ENCODE results near the gene KRTAP5-4.
"Not testable (repeated sequence)": the region's sequence is repeated elsewhere in the genome, so short reads cannot be mapped to it uniquely, and the experiment has no call there.

Gene KRTAP5-4, protein sequence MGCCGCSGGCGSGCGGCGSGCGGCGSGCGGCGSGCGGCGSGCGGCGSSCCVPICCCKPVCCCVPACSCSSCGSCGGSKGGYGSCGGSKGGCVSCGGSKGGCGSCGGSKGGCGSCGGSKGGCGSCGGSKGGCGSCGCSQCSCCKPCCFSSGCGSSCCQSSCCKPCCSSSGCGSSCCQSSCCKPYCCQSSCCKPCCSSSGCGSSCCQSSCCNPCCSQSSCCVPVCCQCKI

GRCh38 chr11:1622086-1622485, at the start of gene KRTAP5-4:
Gene KRTAP5-4, minus strand, starts transcription at chr11:1622138. Its CDS starts 45 bp downstream, at chr11:1622093.
- DNase-seq, result no peak
- in situ Hi-C loops (cut with HindIII; ENCODE audit: low pct_ligation_motif_present, low pct_unique_long_range_greater_than_20kb, low sequenced_read_pairs), result no loop called here

DNA sequence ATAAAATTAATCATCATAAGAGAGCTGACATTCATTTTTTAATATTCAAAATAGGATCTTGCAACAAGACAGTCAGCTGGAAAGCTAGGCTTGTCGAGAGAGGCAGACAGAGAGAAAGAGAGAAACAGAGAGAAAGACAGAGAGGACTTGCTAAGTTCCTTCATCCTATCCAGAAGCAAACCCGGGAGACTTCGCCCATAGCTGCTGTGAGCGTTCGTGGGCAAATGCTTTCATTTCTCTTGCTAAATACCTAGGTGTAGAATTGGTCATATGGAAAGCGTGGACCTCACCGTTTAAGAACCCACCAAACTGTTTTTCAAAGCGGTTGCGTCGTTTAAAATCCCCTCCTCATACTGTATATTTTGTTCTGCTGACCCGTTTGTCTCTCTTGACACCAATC, 49.7 kb upstream of the KRTAP5-4 start:
- DNase-seq, result no peak
- in situ Hi-C loops (cut with HindIII; ENCODE audit: low pct_ligation_motif_present, low pct_unique_long_range_greater_than_20kb, low sequenced_read_pairs), result no loop called here

DNA sequence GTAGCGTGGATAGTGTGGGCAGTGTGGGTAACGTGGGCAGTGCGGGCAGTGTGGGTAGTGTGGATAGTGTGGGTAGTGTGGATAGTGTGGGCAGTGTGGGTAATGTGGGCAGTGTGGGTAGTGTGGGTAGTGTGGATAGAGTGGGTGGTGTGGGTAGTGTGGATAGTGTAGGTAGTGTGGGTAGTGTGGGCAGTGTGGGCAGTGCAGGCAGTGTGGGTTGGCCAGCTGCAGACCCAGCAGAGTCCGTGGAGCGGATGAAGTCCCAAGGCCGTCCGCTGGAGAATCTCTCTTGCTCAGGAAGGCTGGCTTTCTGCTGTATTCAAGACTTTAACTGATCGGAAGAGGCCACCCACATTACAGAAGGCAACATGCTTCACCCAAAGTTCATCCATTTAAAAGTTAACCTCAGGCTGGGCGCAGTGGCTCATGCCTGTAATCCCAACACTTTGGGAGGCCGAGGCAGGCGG, 49.0 kb upstream of the KRTAP5-4 start:
- in situ Hi-C loops (cut with HindIII; ENCODE audit: low pct_ligation_motif_present, low pct_unique_long_range_greater_than_20kb, low sequenced_read_pairs), result no loop called here

DNA sequence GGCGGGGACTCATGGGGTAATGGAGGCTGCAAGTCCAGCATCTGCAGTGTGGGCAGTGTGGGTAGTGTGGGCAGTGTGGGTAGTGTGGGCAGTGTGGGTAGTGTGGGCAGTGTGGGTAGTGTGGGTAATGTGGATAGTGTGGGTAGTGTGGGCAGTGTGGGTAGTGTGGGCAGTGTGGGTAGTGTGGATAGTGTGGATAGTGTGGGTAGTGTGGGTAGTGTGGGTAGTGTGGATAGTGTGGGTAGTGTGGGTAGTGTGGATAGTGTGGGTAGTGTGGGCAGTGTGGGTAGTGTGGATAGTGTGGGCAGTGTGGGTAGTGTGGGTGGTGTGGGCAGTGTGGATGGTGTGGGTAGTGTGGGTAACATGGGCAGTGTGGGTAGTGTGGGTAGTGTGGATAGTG, 48.5 kb upstream of the KRTAP5-4 start:
- in situ Hi-C loops (cut with HindIII; ENCODE audit: low pct_ligation_motif_present, low pct_unique_long_range_greater_than_20kb, low sequenced_read_pairs); DNase-seq: not testable (repeated sequence)

More for the DNA sequence above, 49.0 kb upstream of the KRTAP5-4 start:
- no peak for DNase-seq

- in situ Hi-C loops (cut with HindIII; ENCODE audit: low pct_ligation_motif_present, low pct_unique_long_range_greater_than_20kb, low sequenced_read_pairs), result no loop called here
- no peak for DNase-seq
Measured at GRCh38 chr11:1669546-1670218, 47.7 kb upstream of the KRTAP5-4 start.

DNA sequence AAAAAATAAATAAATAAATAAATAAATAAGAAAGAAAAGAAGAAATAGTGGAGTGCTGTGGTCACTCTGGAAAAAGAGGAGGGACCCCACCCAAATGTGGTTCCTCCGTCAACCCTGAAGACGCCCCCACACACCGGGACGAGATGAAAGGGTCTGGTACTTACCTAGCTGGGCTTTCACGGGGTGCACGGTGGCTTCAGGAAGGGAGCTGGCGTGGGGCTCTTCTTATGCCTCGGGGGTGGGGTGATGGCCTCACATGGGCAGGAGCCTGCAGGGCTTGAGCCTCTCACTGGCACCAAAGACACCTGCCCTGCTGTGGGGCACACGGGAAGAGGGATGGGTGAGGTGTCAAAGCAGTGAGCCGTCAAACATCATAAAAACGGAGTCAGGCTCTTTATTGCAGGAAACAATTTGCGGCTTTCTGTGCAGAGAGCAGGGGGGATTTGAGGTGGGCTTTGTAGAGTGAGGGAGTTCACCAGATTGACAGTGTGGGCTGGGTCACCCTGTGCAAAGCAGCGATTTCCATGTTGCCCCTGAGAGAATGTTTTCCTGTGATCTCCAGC, 47.1 kb upstream of the KRTAP5-4 start:
- no peak for DNase-seq
- in situ Hi-C loops (cut with HindIII; ENCODE audit: low pct_ligation_motif_present, low pct_unique_long_range_greater_than_20kb, low sequenced_read_pairs), result no loop called here

DNA sequence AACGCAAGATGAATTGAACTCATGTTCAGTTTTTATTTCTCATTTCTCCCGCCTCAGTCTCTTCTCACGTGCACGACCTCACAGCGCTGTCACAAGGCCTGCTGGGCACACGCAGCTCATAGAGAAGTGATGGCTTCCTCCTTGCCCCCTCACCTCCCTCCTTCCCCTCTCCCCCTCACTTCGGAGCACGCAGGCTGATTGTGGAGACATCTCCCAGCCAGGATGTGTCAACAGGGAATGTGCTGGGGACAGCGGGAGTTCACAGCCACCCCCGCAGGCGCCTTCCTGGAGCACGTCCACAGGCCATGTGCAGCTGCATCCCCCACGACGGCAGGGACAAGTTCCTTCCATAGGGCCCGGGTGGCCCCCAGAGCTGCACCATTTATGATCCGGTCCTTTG, 46.0 kb upstream of the KRTAP5-4 start:
- in situ Hi-C loops (cut with HindIII; ENCODE audit: low pct_ligation_motif_present, low pct_unique_long_range_greater_than_20kb, low sequenced_read_pairs), result no loop called here
- DNase-seq, result no peak

DNA sequence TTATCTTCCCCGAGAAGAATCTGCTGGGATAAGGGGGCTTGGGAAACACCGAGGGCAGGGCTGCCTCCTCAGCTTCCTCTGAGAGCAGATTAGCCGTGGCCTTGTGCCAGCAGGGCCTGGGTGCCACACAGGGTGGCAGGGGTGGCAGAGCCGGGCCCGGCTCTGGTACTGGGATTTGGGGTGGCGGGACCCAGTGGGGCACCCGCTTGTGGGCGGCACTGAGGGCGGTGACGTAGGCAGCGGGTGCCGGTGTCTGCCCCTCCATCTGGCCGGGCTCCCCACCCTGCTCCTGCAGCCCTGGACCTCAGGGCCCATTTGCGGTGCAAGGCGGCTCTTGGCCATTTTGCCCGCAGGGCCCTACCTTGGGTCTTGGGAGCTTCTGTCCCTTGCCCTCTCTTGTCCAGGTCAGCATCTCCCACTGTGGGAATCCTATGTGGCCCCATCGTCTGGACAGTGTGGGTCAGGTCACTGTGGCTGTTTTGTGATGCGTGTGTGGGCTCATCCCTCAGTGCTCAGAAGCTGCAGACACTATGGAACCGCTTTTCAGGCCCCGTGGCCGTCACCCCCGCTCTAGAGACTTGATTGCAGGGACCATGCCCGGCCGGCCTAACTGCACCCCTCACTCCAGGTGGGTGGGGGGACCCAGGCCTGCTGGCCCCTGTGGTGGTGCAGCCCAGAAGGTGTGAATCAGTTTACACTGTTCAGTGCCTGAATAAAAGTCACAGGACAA, 45.3 kb upstream of the KRTAP5-4 start:
- in situ Hi-C loops (cut with HindIII; ENCODE audit: low pct_ligation_motif_present, low pct_unique_long_range_greater_than_20kb, low sequenced_read_pairs), result no loop called here
- no peak for DNase-seq

DNA sequence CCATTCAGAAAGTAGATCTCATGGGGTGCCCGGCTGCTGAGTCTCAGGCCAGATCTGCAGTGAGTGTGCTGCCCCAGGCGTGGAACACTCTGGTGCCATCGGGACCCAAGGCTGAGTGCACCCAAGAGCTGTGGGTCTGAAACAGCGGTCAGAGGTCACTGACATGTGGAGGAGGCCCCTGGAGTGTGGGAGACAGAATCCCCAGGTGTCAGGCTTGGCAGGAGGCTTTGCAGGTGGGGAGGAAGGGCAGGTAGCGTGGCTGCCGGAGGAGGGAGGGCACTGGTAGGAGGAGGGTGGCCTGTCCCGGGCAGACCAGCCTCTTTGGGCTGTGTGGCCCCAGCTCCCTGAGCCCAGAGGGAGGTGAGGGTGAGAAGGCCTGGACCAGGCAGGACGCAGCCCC, 43.4 kb upstream of the KRTAP5-4 start:
- in situ Hi-C loops (cut with HindIII; ENCODE audit: low pct_ligation_motif_present, low pct_unique_long_range_greater_than_20kb, low sequenced_read_pairs), result no loop called here
- DNase-seq, result no peak

DNA sequence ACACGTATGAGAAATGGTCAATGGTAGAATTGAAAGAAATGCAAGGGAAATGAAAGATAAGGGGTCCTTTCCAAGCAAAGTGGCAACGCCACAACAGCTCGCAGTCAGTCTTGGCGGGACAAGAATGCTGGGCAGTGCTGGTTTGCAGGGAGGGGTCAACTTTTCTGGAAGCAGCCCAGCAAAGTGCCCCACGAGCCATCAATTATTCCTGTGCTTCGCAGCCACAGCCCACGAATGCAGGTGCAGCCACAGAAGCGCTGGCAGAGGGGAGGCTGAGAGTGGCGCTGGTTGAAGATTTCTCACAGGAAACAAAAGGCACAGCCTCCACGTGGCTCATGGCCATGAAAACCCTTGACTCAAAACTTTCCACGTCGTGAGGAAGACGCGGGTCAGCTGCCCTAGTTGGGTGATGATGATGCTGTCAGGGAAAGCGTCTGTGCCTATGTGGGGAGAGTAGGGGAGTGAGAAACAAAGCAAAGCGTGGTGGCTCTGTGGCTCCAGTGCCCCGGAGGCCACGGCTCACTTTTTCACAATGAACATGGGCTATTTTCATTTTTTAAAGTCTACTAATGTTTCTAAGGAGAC, 40.9 kb upstream of the KRTAP5-4 start:
- DNase-seq; in situ Hi-C loops (cut with HindIII; ENCODE audit: low pct_ligation_motif_present, low pct_unique_long_range_greater_than_20kb, low sequenced_read_pairs): not testable (repeated sequence)

GRCh38 chr11:1661454-1662269, 39.7 kb upstream of the KRTAP5-4 start:
- in situ Hi-C loops (cut with HindIII; ENCODE audit: low pct_ligation_motif_present, low pct_unique_long_range_greater_than_20kb, low sequenced_read_pairs), result not testable (repeated sequence)

DNA sequence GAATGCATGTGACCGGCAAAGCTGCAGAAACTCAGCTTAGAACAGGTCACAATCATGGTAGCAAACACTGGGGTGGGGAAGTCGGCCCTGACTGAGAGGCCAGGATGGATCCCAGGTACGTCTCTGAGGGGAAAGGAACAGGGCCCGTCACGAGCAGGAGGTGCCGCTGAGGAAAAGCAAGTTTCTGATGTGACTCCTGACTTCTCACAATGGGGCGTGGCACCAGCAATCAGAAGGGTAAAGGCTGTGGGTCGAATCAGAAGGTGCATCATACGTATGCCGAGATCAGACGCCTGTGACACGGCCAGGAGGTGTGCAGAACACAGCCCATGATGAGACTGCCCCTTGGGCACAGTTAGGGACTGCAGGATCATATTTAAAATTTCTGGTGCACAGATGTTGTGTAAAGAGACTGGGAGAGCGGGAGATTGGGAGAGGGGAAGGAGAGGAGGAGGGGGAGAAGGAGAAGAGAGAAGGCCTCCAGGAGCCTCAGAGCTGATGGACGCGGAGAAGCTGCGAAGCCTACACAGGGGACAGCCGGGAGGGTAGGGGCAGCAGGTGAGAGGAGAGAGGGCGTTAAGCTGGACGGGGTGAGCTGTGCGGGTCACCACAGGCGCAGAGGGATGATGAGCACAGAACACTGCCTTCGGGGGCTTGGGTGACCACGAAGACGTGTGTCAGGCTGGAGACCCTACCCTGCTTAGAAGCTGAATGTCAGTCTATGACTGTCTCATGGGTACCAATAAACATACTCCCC, 38.4 kb upstream of the KRTAP5-4 start:
- DNase-seq, result no peak

More at GRCh38 chr11:1661454-1662269, 39.7 kb upstream of the KRTAP5-4 start:
- DNase-seq, result not testable (repeated sequence)

DNA sequence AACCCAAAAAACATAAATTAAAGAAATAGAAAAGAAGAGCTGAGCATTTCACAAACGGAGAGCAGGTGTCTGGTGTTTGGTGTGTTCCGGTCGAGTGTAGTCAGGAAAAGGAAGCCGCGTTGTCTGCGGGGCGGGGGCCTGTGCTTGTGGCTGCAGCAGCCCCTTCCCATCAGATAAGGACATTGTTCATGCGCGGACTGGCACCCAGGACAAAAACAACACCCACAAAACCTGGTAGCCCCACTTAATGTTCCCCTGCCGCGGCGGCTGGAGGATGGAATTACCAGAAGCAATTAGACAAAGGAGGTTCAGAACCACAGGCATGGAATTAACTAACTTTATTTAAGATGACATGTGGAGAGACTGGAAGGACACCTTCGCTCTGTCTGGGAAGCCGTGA, 37.6 kb upstream of the KRTAP5-4 start:
- in situ Hi-C loops (cut with HindIII; ENCODE audit: low pct_ligation_motif_present, low pct_unique_long_range_greater_than_20kb, low sequenced_read_pairs), result no loop called here
- DNase-seq, result no peak

More for the DNA sequence above, 38.4 kb upstream of the KRTAP5-4 start:
- in situ Hi-C loops (cut with HindIII; ENCODE audit: low pct_ligation_motif_present, low pct_unique_long_range_greater_than_20kb, low sequenced_read_pairs), result no loop called here

DNA sequence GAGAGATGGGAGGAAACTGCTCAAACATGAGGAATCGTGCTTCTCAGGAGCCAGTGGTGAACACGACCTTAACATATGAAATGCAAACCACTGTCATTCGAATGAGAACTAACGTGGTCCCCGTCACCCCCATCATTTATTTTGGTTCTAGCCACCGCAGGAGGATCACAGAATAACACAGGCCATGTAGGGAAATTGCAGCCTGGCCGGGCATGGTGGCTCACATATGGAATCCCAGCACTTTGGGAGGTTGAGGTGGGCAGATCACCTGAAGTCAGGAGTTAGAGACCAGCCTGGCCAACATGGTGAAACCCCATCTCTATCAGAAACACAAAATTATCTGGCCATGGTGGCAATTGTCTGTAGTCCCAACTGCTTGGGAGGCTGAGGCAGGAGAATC, 34.7 kb upstream of the KRTAP5-4 start:
- no peak for DNase-seq

DNA sequence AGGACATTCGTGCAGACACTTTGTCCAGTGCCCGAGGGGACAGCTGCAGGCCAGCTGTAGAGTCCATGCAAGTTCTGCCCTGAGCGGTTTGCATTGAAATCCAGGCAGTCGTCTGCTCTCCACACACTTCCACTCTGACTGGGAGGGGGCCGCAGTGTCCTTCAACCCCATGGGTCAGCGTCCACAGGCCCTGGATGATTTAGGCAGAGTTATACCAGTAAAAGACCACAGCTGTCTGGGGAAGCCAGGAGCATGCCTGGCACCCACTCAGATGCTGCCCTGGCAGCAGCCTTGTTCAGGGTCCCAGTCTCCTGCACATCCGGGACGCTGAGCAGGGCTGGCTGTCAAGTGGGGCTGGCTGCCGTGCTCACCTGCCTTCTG, 34.1 kb upstream of the KRTAP5-4 start:
- in situ Hi-C loops (cut with HindIII; ENCODE audit: low pct_ligation_motif_present, low pct_unique_long_range_greater_than_20kb, low sequenced_read_pairs), result no loop called here
- no peak for DNase-seq

More for the DNA sequence above, 34.7 kb upstream of the KRTAP5-4 start:
- in situ Hi-C loops (cut with HindIII; ENCODE audit: low pct_ligation_motif_present, low pct_unique_long_range_greater_than_20kb, low sequenced_read_pairs), result no loop called here

GRCh38 chr11:1655168-1656060, 33.5 kb upstream of the KRTAP5-4 start:
- no peak for DNase-seq
- in situ Hi-C loops (cut with HindIII; ENCODE audit: low pct_ligation_motif_present, low pct_unique_long_range_greater_than_20kb, low sequenced_read_pairs), result no loop called here
